HepG2 (cell line): ENCODE measurements around the gene LAMB3. TPM values are rescaled to one million over a fixed set of nuclear protein-coding genes. Genes with fewer than 3 reads are reported as not detected.

Source experiments
- ATAC-seq: fragments of 200-7000 bp; cut with Tn5 transposase; 3 replicates; pipeline ENCODE4 v1.9.1; 2020; ENCODE audit warnings: mild to moderate bottlenecking, moderate library complexity
- BruUV-seq: library from RNA; stranded (reverse); fragments of 400-500 nt; replicated peaks from 2 replicates; lab custom pipeline; 2021; lab: Mats Ljungman, UMichigan
- CTCF ChIA-PET: fragments of 300-600 bp; formaldehyde crosslinking; extraction: SDS; loops from one replicate; lab custom pipeline; 2021; ENCODE audit warnings: low total read pairs, inconsistent platforms, low intra/inter-chr PET ratio; lab: Yijun Ruan, JAX
- POLR2A ChIA-PET: fragments of 350-600 bp; sonication (Branson Sonifier 250); formaldehyde crosslinking; loops from one replicate; lab custom pipeline; 2020; ENCODE audit warnings: antibody characterized with exemption, inconsistent platforms; lab: Yijun Ruan, JAX
- DNase-seq: peaks from one replicate; pipeline ENCODE4 v3.0.0-alpha.2; 2015; ENCODE audit warnings: low spot score
- FAIRE-seq: peaks from 3 replicates; lab custom pipeline; 2011; peaks lifted over from hg19 to GRCh38; lab: Jason Lieb, UNC
- H2AFZ ChIP-seq: one replicate; pipeline ENCODE4 v1.6.1; 2011; ENCODE audit warnings: low read length, inconsistent platforms
- H3K27ac ChIP-seq: fragments of 300-600 bp; 3 replicates; pipeline ENCODE4 v1.8.0; 2011; ENCODE audit warnings: mixed run types, mild to moderate bottlenecking, mixed read lengths, low read length, inconsistent platforms; ENCODE audit not compliant: insufficient read depth; ENCODE audit errors: extremely low read length
- H3K27me3 ChIP-seq, 2 experiments: fragments of 200-600 bp in 1 of 2; 2 replicates in 1 of 2; 3 replicates in 1 of 2; pipeline versions ENCODE4 v1.6.0 to v1.8.0; 2011; ENCODE audit warnings: low read length in 2 of 2, mild to moderate bottlenecking in 2 of 2, moderate library complexity in 2 of 2, inconsistent platforms in 1 of 2; ENCODE audit not compliant: insufficient read depth in 2 of 2, control insufficient read depth in 1 of 2
- H3K36me3 ChIP-seq, 2 experiments: fragments of 200-600 bp in 1 of 2; replicated peaks in 1 of 2; 2 replicates in 1 of 2; 3 replicates in 1 of 2; pipeline versions ENCODE4 v1.5.1 to v1.8.0; 2011; ENCODE audit warnings: low read length in 2 of 2, inconsistent platforms in 1 of 2; ENCODE audit not compliant: insufficient read depth in 2 of 2, control insufficient read depth in 1 of 2
- H3K4me1 ChIP-seq: 2 replicates; pipeline ENCODE4 v1.5.1; 2012; ENCODE audit warnings: low read length, inconsistent platforms; ENCODE audit not compliant: insufficient read depth
- H3K4me2 ChIP-seq: 2 replicates; pipeline ENCODE4 v1.6.0; 2011; ENCODE audit warnings: low read depth, low read length, inconsistent platforms
- H3K4me3 ChIP-seq, 3 experiments: fragments of 200-600 bp in 1 of 3; sonication (generic), shearing (Covaris generic) in 1 of 3; replicated peaks in 1 of 3; 2 replicates each; pipeline ENCODE4 v1.5.1; 2011 to 2016; ENCODE audit warnings: low read length in 3 of 3, inconsistent platforms in 2 of 3, low read depth in 2 of 3, mild to moderate bottlenecking in 2 of 3, control low read depth in 1 of 3, mixed read lengths in 1 of 3; ENCODE audit not compliant: insufficient read depth in 1 of 3
- H3K79me2 ChIP-seq: one replicate; pipeline ENCODE4 v1.6.1; 2011; ENCODE audit warnings: low read length, inconsistent platforms; ENCODE audit not compliant: insufficient read depth
- H3K9ac ChIP-seq: 2 replicates; pipeline ENCODE4 v1.6.0; 2011; ENCODE audit warnings: mild to moderate bottlenecking, low read depth, low read length, inconsistent platforms; ENCODE audit not compliant: insufficient read depth
- H3K9me3 ChIP-seq: 2 replicates; pipeline ENCODE4 v1.5.1; 2012; ENCODE audit warnings: mild to moderate bottlenecking, low read length
- H4K20me1 ChIP-seq: 2 replicates; pipeline ENCODE4 v1.6.0; 2011; ENCODE audit warnings: inconsistent platforms, mild to moderate bottlenecking, low read length, moderate library complexity; ENCODE audit not compliant: insufficient read depth
- CSRNP2 ChIP-seq: sonication (generic); formaldehyde crosslinking; conservative IDR thresholded peaks from 2 replicates; pipeline ENCODE4 v1.8.0; 2022; ENCODE audit warnings: low read depth, missing genetic modification reagents
- KDM2A ChIP-seq: sonication (generic); formaldehyde crosslinking; IDR thresholded peaks from 2 replicates; pipeline ENCODE4 v1.4.0; 2020; ENCODE audit warnings: low read depth, missing genetic modification reagents, borderline replicate concordance
- TRIM22 ChIP-seq: fragments of 450-650 bp; IDR thresholded peaks from 2 replicates; pipeline ENCODE4 v1.6.1; 2017
- ZBTB42 ChIP-seq: sonication (generic); formaldehyde crosslinking; IDR thresholded peaks from 2 replicates; pipeline ENCODE4 v1.5.0; 2020; ENCODE audit warnings: mild to moderate bottlenecking, missing genetic modification reagents
- ZNF577 ChIP-seq: sonication (generic); formaldehyde crosslinking; IDR thresholded peaks from 2 replicates; pipeline ENCODE4 v1.4.0; 2020; ENCODE audit warnings: mild to moderate bottlenecking, low read depth, missing genetic modification reagents, borderline replicate concordance
- WGBS: methylation state at CpG from one replicate; pipeline ENCODE4 v1.1.6; 2017; ENCODE audit warnings: low lambda C conversion rate; 5-methylcytosine and 5-hydroxymethylcytosine counted together
- in situ Hi-C: cut with HindIII; loops from 2 replicates; pipeline ENCODE4 v1.10.0; 2017; ENCODE audit warnings: low pct_unique_long_range_greater_than_20kb; ENCODE audit not compliant: extremely low pct_ligation_motif_present
- intact Hi-C: fragments of 100-400 bp; cut with micrococcal nuclease; formaldehyde crosslinking; loops from one replicate; pipeline ENCODE4 v1.10.0; 2022; ENCODE audit not compliant: unreplicated experiment
- polyA plus RNA-seq, 8 experiments: library from polyadenylated mRNA; depleted of rRNA in 3 of 8; stranded (reverse) in 7 of 8; unstranded in 1 of 8; fragments of >200 nt; fragmentation: Illumina TruSeq in 4 of 8; extraction: Trizol in 4 of 8; gene quantifications; 2 replicates each; pipeline versions ENCODE4 v1.2.1 to v1.2.3, GENCODE V29; 2011 to 2016; ENCODE audit warnings: low read depth in 4 of 8, missing spikeins in 1 of 8, mixed read lengths in 1 of 8; ENCODE audit not compliant: insufficient read depth in 1 of 8
- total RNA-seq, 5 experiments: library from RNA; depleted of rRNA; stranded (reverse); fragments of >200 nt; fragmentation: Illumina TruSeq; extraction: Trizol; gene quantifications; 2 replicates each; pipeline ENCODE4 v1.2.3, GENCODE V29; 2016; ENCODE audit warnings: low read depth in 1 of 5

The LAMB3 gene
- total and polyA plus RNA-seq, 2 of the 13 experiments (the other 11 are each of a cell fraction or from before 2014, with no cell fraction given) = 0.18 to 0.24 TPM

- POLR2A ChIA-PET = no interaction called here
- H2AFZ ChIP-seq = no peak overlapping the region
Measured at GRCh38 chr1:209670441-209671082, 18.3 kb upstream of the LAMB3 start.

More at GRCh38 chr1:209670441-209671082, 18.3 kb upstream of the LAMB3 start:
- H3K79me2 ChIP-seq = no peaks in the 10 kb centered on the region
- no peak overlapping the region for H3K9ac ChIP-seq
- H3K27me3 ChIP-seq = peaks cover 5 to 20% of the 10 kb centered on the region in 2 experiments; a peak in 3 of 5 replicates
- no peak for ATAC-seq
- CTCF ChIA-PET = no interaction called here
- peaks cover 27% of the 10 kb centered on the region for H3K4me1 ChIP-seq
- in situ Hi-C loops (no loop called here), intact Hi-C loops (no loop called here)
- TF ChIP-seq CSRNP2 (no peak), TRIM22 (no peak), ZNF577 (no peak), KDM2A (no peak), ZBTB42 (CRISPR knock-in tag) (no peak)
- WGBS = 0% methylated on average over 1 of the region's 1 CpG
- no peaks in the 10 kb centered on the region for H4K20me1 ChIP-seq
- no peaks in the 10 kb centered on the region for H3K36me3 ChIP-seq
- BruUV-seq = no TSS peak
- no peak overlapping the region for H3K27ac ChIP-seq
- no peak for DNase-seq
- no peak overlapping the region for H3K4me3 ChIP-seq
- FAIRE-seq = no peak
- no peak overlapping the region for H3K4me2 ChIP-seq
- H3K9me3 ChIP-seq = no peaks in the 10 kb centered on the region
